HepG2 (cell line): ENCODE measurements around the gene CLDN9. TPM values are rescaled to one million over a fixed set of nuclear protein-coding genes. Genes with fewer than 3 reads are reported as not detected.

Experiments used
- ATAC-seq: fragments of 200-7000 bp; cut with Tn5 transposase; 3 replicates; pipeline ENCODE4 v1.9.1; 2020; ENCODE audit warnings: mild to moderate bottlenecking, moderate library complexity
- BruUV-seq: library from RNA; stranded (reverse); fragments of 400-500 nt; replicated peaks from 2 replicates; lab custom pipeline; 2021; lab: Mats Ljungman, UMichigan
- CTCF ChIA-PET: fragments of 300-600 bp; formaldehyde crosslinking; extraction: SDS; loops from one replicate; lab custom pipeline; 2021; ENCODE audit warnings: low total read pairs, inconsistent platforms, low intra/inter-chr PET ratio; lab: Yijun Ruan, JAX
- POLR2A ChIA-PET: fragments of 350-600 bp; sonication (Branson Sonifier 250); formaldehyde crosslinking; loops from one replicate; lab custom pipeline; 2020; ENCODE audit warnings: antibody characterized with exemption, inconsistent platforms; lab: Yijun Ruan, JAX
- DNase-seq: peaks from one replicate; pipeline ENCODE4 v3.0.0-alpha.2; 2015; ENCODE audit warnings: low spot score
- FAIRE-seq: peaks from 3 replicates; lab custom pipeline; 2011; peaks lifted over from hg19 to GRCh38; lab: Jason Lieb, UNC
- H2AFZ ChIP-seq: one replicate; pipeline ENCODE4 v1.6.1; 2011; ENCODE audit warnings: low read length, inconsistent platforms
- H3K27ac ChIP-seq: fragments of 300-600 bp; 3 replicates; pipeline ENCODE4 v1.8.0; 2011; ENCODE audit warnings: mixed run types, mild to moderate bottlenecking, mixed read lengths, low read length, inconsistent platforms; ENCODE audit not compliant: insufficient read depth; ENCODE audit errors: extremely low read length
- H3K27me3 ChIP-seq, 2 experiments: fragments of 200-600 bp in 1 of 2; 2 replicates in 1 of 2; 3 replicates in 1 of 2; pipeline versions ENCODE4 v1.6.0 to v1.8.0; 2011; ENCODE audit warnings: low read length in 2 of 2, mild to moderate bottlenecking in 2 of 2, moderate library complexity in 2 of 2, inconsistent platforms in 1 of 2; ENCODE audit not compliant: insufficient read depth in 2 of 2, control insufficient read depth in 1 of 2
- H3K36me3 ChIP-seq, 2 experiments: fragments of 200-600 bp in 1 of 2; replicated peaks in 1 of 2; 2 replicates in 1 of 2; 3 replicates in 1 of 2; pipeline versions ENCODE4 v1.5.1 to v1.8.0; 2011; ENCODE audit warnings: low read length in 2 of 2, inconsistent platforms in 1 of 2; ENCODE audit not compliant: insufficient read depth in 2 of 2, control insufficient read depth in 1 of 2
- H3K4me1 ChIP-seq: 2 replicates; pipeline ENCODE4 v1.5.1; 2012; ENCODE audit warnings: low read length, inconsistent platforms; ENCODE audit not compliant: insufficient read depth
- H3K4me2 ChIP-seq: 2 replicates; pipeline ENCODE4 v1.6.0; 2011; ENCODE audit warnings: low read depth, low read length, inconsistent platforms
- H3K4me3 ChIP-seq, 3 experiments: fragments of 200-600 bp in 1 of 3; sonication (generic), shearing (Covaris generic) in 1 of 3; replicated peaks in 1 of 3; 2 replicates each; pipeline ENCODE4 v1.5.1; 2011 to 2016; ENCODE audit warnings: low read length in 3 of 3, inconsistent platforms in 2 of 3, low read depth in 2 of 3, mild to moderate bottlenecking in 2 of 3, control low read depth in 1 of 3, mixed read lengths in 1 of 3; ENCODE audit not compliant: insufficient read depth in 1 of 3
- H3K79me2 ChIP-seq: one replicate; pipeline ENCODE4 v1.6.1; 2011; ENCODE audit warnings: low read length, inconsistent platforms; ENCODE audit not compliant: insufficient read depth
- H3K9ac ChIP-seq: 2 replicates; pipeline ENCODE4 v1.6.0; 2011; ENCODE audit warnings: mild to moderate bottlenecking, low read depth, low read length, inconsistent platforms; ENCODE audit not compliant: insufficient read depth
- H3K9me3 ChIP-seq: 2 replicates; pipeline ENCODE4 v1.5.1; 2012; ENCODE audit warnings: mild to moderate bottlenecking, low read length
- H4K20me1 ChIP-seq: 2 replicates; pipeline ENCODE4 v1.6.0; 2011; ENCODE audit warnings: inconsistent platforms, mild to moderate bottlenecking, low read length, moderate library complexity; ENCODE audit not compliant: insufficient read depth
- AGO2 ChIP-seq: fragments of 200-400 bp; formaldehyde crosslinking; optimal IDR thresholded peaks from 2 replicates; pipeline ENCODE3; 2017; ENCODE audit warnings: mild to moderate bottlenecking, low read depth, low read length, moderate library complexity
- MLLT10 ChIP-seq: sonication (generic); formaldehyde crosslinking; IDR thresholded peaks from 2 replicates; pipeline ENCODE4 v1.4.0; 2020; ENCODE audit warnings: missing genetic modification reagents
- MTA1 ChIP-seq: sonication (generic); formaldehyde crosslinking; IDR thresholded peaks from 2 replicates; pipeline ENCODE4 v1.4.0; 2020; ENCODE audit warnings: missing genetic modification reagents, mild to moderate bottlenecking, borderline replicate concordance
- PRMT3 ChIP-seq: sonication (generic); formaldehyde crosslinking; IDR thresholded peaks from 2 replicates; pipeline ENCODE4 v1.8.1; 2022; ENCODE audit warnings: low read depth, mild to moderate bottlenecking, moderate library complexity, missing genetic modification reagents, borderline replicate concordance
- RNF219 ChIP-seq: sonication (generic); formaldehyde crosslinking; IDR thresholded peaks from 2 replicates; pipeline ENCODE4 v1.5.0; 2020; ENCODE audit warnings: mild to moderate bottlenecking, missing genetic modification reagents
- SMAD9 ChIP-seq: sonication (generic); formaldehyde crosslinking; IDR thresholded peaks from 2 replicates; pipeline ENCODE4 v1.5.1; 2020; ENCODE audit warnings: mild to moderate bottlenecking, missing genetic modification reagents
- SYNCRIP ChIP-seq: fragments of 200-400 bp; formaldehyde crosslinking; IDR thresholded peaks from 2 replicates; pipeline ENCODE4 v1.6.1; 2018; ENCODE audit warnings: mild to moderate bottlenecking, low read depth, low read length; ENCODE audit not compliant: insufficient read depth
- WGBS: methylation state at CpG from one replicate; pipeline ENCODE4 v1.1.6; 2017; ENCODE audit warnings: low lambda C conversion rate; 5-methylcytosine and 5-hydroxymethylcytosine counted together
- in situ Hi-C: cut with HindIII; loops from 2 replicates; pipeline ENCODE4 v1.10.0; 2017; ENCODE audit warnings: low pct_unique_long_range_greater_than_20kb; ENCODE audit not compliant: extremely low pct_ligation_motif_present
- intact Hi-C: fragments of 100-400 bp; cut with micrococcal nuclease; formaldehyde crosslinking; loops from one replicate; pipeline ENCODE4 v1.10.0; 2022; ENCODE audit not compliant: unreplicated experiment
- polyA plus RNA-seq, 8 experiments: library from polyadenylated mRNA; depleted of rRNA in 3 of 8; stranded (reverse) in 7 of 8; unstranded in 1 of 8; fragments of >200 nt; fragmentation: Illumina TruSeq in 4 of 8; extraction: Trizol in 4 of 8; gene quantifications; 2 replicates each; pipeline versions ENCODE4 v1.2.1 to v1.2.3, GENCODE V29; 2011 to 2016; ENCODE audit warnings: low read depth in 4 of 8, missing spikeins in 1 of 8, mixed read lengths in 1 of 8; ENCODE audit not compliant: insufficient read depth in 1 of 8
- total RNA-seq, 5 experiments: library from RNA; depleted of rRNA; stranded (reverse); fragments of >200 nt; fragmentation: Illumina TruSeq; extraction: Trizol; gene quantifications; 2 replicates each; pipeline ENCODE4 v1.2.3, GENCODE V29; 2016; ENCODE audit warnings: low read depth in 1 of 5
- TF ChIP-seq, protein P1 (sequence below): sonication (generic); formaldehyde crosslinking; IDR thresholded peaks from 2 replicates; pipeline ENCODE4 v1.9.0; 2021; ENCODE audit warnings: mild to moderate bottlenecking, missing genetic modification reagents
- TF ChIP-seq, protein P2 (sequence below), 2 experiments: sonication (generic) in 1 of 2; formaldehyde crosslinking in 1 of 2; IDR thresholded peaks; 2 replicates each; pipeline versions ENCODE4 v1.4.0 to v1.6.1; 2018 to 2020; ENCODE audit warnings: missing genetic modification reagents in 2 of 2, borderline replicate concordance in 1 of 2, low read depth in 1 of 2, mild to moderate bottlenecking in 1 of 2, missing biosample characterization in 1 of 2

CLDN9 gene
- total and polyA plus RNA-seq, 2 of the 13 experiments (the other 11 are each of a cell fraction or from before 2014, with no cell fraction given), result 0.15 to 0.26 TPM

DNA sequence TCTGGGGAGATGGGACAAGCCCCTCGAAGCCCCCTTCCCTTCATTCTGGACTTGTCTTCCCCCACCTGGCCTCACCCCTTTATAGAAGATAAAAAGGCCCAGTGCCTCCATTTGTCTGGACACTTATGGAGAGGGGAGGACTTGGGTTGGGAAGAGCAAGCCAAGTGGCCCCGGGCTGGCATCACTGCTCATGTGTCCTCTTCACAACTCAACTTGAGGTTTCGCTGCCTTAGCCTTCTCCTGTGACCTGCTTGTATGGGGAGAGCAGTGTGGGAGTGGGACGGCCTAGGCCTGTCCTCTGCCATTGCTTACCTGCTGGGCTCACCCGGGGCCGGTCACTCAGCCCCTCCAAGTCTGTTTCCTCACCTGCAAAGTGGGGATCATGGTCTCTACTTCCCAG is 42.2 kb upstream of the CLDN9 start (continued):
- TF ChIP-seq RNF219 (CRISPR knock-in tag), result no peak

GRCh38 chr16:2971134-2971984 is 41.4 kb upstream of the CLDN9 start:
- peaks cover 2 to 15% of the 10 kb centered on the region in 2 experiments; a peak in 3 of 5 replicates for H3K36me3 ChIP-seq
- no TSS peak for BruUV-seq
- no peak for ATAC-seq
- POLR2A ChIA-PET, result interaction anchor here (1.9 kb wide), 1 partner anchor 9 kb away, joined by 10 read pairs; the partner anchor contains the start of gene PKMYT1
- DNase-seq, result no peak
- H2AFZ ChIP-seq, result no peak overlapping the region
- H3K27me3 ChIP-seq, result no peaks in the 10 kb centered on the region; a peak in 1 of 5 replicates
- peak overlapping the region; percentile 80; the same call in 1 of the 2 replicates for H3K9ac ChIP-seq
- 97% methylated on average over 10 of the region's 35 CpGs for WGBS
- CTCF ChIA-PET, result interaction anchor here (1.2 kb wide), 1 partner anchor 10 kb away, joined by 3 read pairs; no protein-coding TSS in a partner anchor
- peaks cover 17% of the 10 kb centered on the region for H3K4me1 ChIP-seq
- H3K27ac ChIP-seq, result no peak overlapping the region
- peak overlapping the region; percentile 86 for H3K4me2 ChIP-seq
- peaks cover 8% of the 10 kb centered on the region for H3K79me2 ChIP-seq
- intact Hi-C loops, result no loop called here
- H4K20me1 ChIP-seq, result no peaks in the 10 kb centered on the region
- no peak for FAIRE-seq
- no peaks in the 10 kb centered on the region for H3K9me3 ChIP-seq
- peak overlapping the region in 1 of 3 experiments; percentile 91; a peak in 1 of 6 replicates for H3K4me3 ChIP-seq
- in situ Hi-C loops, result no loop called here
- no peak for TF ChIP-seq MLLT10
- peak; percentile 87 for TF ChIP-seq AGO2
- TF ChIP-seq SYNCRIP, result no peak
- TF ChIP-seq SMAD9 (CRISPR knock-in tag), result no peak
- TF ChIP-seq, protein P1, sequence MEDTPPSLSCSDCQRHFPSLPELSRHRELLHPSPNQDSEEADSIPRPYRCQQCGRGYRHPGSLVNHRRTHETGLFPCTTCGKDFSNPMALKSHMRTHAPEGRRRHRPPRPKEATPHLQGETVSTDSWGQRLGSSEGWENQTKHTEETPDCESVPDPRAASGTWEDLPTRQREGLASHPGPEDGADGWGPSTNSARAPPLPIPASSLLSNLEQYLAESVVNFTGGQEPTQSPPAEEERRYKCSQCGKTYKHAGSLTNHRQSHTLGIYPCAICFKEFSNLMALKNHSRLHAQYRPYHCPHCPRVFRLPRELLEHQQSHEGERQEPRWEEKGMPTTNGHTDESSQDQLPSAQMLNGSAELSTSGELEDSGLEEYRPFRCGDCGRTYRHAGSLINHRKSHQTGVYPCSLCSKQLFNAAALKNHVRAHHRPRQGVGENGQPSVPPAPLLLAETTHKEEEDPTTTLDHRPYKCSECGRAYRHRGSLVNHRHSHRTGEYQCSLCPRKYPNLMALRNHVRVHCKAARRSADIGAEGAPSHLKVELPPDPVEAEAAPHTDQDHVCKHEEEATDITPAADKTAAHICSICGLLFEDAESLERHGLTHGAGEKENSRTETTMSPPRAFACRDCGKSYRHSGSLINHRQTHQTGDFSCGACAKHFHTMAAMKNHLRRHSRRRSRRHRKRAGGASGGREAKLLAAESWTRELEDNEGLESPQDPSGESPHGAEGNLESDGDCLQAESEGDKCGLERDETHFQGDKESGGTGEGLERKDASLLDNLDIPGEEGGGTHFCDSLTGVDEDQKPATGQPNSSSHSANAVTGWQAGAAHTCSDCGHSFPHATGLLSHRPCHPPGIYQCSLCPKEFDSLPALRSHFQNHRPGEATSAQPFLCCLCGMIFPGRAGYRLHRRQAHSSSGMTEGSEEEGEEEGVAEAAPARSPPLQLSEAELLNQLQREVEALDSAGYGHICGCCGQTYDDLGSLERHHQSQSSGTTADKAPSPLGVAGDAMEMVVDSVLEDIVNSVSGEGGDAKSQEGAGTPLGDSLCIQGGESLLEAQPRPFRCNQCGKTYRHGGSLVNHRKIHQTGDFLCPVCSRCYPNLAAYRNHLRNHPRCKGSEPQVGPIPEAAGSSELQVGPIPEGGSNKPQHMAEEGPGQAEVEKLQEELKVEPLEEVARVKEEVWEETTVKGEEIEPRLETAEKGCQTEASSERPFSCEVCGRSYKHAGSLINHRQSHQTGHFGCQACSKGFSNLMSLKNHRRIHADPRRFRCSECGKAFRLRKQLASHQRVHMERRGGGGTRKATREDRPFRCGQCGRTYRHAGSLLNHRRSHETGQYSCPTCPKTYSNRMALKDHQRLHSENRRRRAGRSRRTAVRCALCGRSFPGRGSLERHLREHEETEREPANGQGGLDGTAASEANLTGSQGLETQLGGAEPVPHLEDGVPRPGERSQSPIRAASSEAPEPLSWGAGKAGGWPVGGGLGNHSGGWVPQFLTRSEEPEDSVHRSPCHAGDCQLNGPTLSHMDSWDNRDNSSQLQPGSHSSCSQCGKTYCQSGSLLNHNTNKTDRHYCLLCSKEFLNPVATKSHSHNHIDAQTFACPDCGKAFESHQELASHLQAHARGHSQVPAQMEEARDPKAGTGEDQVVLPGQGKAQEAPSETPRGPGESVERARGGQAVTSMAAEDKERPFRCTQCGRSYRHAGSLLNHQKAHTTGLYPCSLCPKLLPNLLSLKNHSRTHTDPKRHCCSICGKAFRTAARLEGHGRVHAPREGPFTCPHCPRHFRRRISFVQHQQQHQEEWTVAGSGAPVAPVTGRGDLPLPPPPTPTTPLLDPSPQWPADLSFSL (CRISPR knock-in tag), result no peak
- TF ChIP-seq PRMT3 (CRISPR knock-in tag), result no peak
- TF ChIP-seq, protein P2, sequence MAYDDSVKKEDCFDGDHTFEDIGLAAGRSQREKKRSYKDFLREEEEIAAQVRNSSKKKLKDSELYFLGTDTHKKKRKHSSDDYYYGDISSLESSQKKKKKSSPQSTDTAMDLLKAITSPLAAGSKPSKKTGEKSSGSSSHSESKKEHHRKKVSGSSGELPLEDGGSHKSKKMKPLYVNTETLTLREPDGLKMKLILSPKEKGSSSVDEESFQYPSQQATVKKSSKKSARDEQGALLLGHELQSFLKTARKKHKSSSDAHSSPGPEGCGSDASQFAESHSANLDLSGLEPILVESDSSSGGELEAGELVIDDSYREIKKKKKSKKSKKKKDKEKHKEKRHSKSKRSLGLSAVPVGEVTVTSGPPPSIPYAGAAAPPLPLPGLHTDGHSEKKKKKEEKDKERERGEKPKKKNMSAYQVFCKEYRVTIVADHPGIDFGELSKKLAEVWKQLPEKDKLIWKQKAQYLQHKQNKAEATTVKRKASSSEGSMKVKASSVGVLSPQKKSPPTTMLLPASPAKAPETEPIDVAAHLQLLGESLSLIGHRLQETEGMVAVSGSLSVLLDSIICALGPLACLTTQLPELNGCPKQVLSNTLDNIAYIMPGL (CRISPR knock-in tag; IDR thresholded peaks at IDR 0.05; ENCODE audit: borderline replicate concordance in 1 of 2, low read depth in 1 of 2), result no peak
- TF ChIP-seq MTA1 (CRISPR knock-in tag), result no peak
